GM19025 (cell line): ENCODE results near the gene APOBEC2.
"Not testable (repeated sequence)": the region's sequence is repeated elsewhere in the genome, so short reads cannot be mapped to it uniquely, and the experiment has no call there.

Experiments
- ATAC-seq: cut with Tn5 transposase; IDR thresholded peaks from one replicate; pipeline ENCODE4 v1.9.1; 2021; ENCODE audit warnings: mild to moderate bottlenecking, low read depth, moderate library complexity; ENCODE audit not compliant: unreplicated experiment

The APOBEC2 gene

DNA sequence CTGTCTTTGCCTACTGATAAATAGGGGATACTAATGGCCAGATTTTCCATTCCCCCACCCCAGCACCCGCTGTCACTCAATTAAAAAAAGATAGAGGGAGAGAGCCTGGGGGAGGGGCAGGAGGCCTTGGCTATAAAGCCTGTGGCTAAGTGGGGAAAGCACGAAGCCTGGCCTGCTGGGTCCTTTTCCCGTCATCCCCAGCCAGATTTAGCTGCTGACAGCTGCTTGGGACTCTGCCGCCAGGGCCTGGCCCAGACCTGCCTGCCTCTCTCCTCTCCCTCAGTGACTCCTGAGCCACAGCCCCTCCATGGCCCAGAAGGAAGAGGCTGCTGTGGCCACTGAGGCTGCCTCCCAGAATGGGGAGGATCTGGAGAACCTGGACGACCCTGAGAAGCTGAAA, at the start of gene APOBEC2:
TSS of gene APOBEC2 (plus strand) at position 162 of the 400 bp plus-strand sequence. CDS start at position 308, 146 bp downstream.
- no peak for ATAC-seq

- ATAC-seq: not testable (repeated sequence)
These were observed 46.8 kb upstream of the APOBEC2 start for GRCh38 chr6:41006217-41006616.

DNA sequence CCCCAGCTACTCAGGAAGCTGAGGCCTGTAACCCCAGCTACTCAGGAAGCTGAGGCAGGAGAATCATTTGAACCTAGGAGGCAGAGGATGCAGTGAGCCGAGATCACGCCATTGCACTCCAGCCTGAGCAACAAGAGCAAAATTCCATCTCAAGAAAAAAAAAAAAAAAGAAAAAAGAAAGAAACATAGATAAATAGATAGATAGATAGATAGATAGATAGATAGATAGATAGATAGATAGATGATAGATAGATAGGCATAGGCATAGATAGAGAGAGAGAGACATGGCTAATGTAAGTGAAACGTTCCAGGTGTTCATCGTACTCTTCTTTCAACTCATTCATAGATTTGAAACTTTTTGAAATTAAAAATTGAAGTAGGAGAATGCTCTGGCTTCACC, 46.0 kb upstream of the APOBEC2 start:
- ATAC-seq: not testable (repeated sequence)

DNA sequence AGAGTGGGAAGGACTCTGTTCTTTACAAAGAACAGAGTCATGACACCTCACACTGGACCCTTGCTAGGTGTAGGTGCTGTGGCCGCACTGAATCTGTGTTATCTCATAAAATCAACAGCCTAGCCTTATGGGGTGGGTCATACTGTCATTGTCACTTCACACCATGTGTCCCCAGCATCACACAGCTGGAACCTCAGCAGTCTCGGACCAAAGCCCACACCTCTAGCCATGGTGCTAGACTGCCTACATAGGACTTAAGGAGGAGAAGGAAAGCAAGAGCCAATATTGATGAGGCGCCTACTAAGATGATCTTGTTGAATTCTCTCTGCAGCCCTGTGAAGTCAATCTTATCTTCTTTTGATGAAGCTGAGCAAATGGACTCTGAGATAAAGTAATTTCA, 45.0 kb upstream of the APOBEC2 start:
- ATAC-seq: no peak

DNA sequence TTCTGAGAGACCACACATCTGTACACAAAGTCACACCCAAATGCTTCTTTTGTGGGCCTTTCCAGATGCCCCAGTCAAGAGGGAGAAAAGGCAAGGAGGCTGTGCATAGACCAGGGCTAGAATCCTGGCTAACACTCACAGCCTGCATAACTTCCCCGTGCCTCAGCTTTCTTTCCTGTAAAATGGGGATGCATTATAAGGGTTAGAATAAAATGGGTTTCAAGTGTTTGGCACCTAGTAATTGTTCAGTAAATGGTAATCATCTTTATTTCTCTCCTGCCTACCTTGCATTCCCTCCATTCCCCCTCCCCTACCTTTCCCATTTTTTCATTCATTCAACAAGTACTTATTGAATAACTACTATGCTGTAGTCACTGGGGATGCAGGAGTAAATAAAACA, 43.3 kb upstream of the APOBEC2 start:
- ATAC-seq: no peak

DNA sequence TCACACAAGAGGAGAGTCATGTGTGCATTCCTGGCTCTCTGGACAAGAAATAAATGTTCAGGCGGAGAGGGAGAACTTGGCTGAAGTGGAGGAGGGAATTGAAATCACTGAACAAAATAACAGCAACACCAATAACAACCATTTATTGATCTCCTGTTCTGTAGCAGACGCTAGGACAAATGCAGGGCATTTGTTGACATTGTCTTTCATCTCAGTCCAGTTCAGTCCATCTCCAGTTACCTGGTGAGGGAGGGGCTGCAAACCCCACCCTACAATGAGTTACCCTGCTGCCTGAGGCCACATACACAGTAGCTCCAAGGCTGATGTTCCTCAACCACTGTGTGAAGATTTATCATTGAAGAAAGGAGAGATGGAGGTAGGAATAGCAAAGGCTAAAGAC, 41.3 kb upstream of the APOBEC2 start:
- ATAC-seq: no peak

DNA sequence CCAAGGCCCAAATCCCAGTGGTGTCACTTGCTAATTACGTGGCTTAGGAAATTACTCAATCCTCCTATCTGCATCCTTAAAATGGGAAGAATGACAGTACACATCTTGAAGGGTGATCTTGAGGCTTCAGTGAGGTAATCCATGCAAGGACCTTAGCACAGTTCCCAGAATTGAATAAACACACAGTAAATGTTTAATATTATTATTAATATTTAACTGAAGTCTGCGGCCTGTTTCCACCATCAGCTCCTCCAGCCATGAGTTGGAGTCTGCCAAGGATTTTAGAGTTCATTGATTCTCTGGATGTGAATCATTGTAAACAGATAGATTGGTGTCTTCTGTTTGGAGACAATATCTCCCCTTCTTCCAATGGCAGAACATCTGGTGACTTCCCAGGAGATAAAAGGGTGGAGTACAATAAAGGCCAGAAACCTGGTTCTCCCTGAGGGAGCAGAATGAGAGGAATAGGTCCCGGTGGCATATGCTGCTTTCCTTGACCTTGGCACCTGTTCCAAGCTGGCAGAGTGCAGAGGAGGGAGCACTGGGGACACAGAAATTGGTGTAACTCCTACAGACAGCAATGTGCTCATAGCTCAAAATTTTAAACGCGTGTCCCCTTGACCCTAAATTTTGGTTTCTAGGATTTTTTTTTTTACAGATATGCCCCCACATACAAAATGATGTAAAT, 39.4 kb upstream of the APOBEC2 start:
- ATAC-seq: no peak

GRCh38 chr6:41014780-41015179, 38.2 kb upstream of the APOBEC2 start:
- ATAC-seq: no peak

- not testable (repeated sequence) for ATAC-seq
These were observed 37.1 kb upstream of the APOBEC2 start for GRCh38 chr6:41015860-41016259.

GRCh38 chr6:41017663-41018062, 35.3 kb upstream of the APOBEC2 start:
- ATAC-seq: no peak

DNA sequence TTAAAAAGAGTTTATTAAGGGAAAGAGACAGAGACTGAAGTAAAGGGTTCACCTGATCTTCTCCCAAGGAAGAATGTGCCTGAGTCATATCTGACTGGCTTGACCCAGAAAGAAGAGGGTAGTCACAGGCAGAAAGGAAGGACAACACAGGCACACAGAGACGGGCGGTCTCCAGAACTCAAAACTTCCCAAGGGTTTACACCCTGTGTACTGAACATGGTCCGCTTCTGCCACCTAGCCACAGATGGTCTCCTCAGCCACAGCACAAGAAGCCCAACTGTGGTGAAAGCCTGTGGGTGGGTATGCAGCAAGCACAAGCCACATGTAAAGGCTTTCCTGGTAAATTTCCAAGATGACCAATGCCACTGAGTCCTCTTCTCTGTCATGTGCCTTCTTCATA, 31.2 kb upstream of the APOBEC2 start:
- no peak for ATAC-seq

GRCh38 chr6:41022294-41022693, 30.7 kb upstream of the APOBEC2 start:
- no peak for ATAC-seq

GRCh38 chr6:41023114-41023513, 29.9 kb upstream of the APOBEC2 start:
- ATAC-seq: no peak

DNA sequence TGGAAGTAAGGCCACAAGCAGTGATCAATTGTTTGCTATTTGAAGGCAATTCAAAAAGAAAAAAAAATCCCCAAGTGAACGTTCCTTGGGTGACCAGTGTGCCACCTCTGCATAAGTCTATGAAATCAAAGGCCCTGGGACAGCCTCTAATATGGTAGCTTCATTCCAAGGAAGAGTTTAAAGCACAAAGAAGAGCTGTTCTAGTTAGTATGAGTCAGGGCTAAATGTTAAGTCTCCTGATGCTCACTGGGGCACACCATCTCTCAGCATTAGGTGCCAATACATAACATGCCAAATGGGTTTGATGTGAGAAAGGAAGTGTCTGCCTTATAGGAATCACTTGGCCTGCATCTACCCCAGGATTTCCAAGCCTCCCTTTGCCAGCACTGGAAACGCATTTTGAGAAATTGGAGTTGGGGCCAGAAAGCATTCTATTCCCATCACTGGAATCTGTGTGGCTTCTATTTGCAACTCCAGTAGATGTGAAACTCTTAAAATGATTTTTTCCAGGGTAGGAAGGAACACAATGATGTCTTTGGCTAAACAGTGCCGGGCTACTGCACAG, 27.0 kb upstream of the APOBEC2 start:
- no peak for ATAC-seq

- ATAC-seq: no peak
These were observed 25.8 kb upstream of the APOBEC2 start for GRCh38 chr6:41027241-41027640.

- ATAC-seq: peak; percentile 91
These were observed 25.0 kb upstream of the APOBEC2 start for GRCh38 chr6:41027799-41028560.

DNA sequence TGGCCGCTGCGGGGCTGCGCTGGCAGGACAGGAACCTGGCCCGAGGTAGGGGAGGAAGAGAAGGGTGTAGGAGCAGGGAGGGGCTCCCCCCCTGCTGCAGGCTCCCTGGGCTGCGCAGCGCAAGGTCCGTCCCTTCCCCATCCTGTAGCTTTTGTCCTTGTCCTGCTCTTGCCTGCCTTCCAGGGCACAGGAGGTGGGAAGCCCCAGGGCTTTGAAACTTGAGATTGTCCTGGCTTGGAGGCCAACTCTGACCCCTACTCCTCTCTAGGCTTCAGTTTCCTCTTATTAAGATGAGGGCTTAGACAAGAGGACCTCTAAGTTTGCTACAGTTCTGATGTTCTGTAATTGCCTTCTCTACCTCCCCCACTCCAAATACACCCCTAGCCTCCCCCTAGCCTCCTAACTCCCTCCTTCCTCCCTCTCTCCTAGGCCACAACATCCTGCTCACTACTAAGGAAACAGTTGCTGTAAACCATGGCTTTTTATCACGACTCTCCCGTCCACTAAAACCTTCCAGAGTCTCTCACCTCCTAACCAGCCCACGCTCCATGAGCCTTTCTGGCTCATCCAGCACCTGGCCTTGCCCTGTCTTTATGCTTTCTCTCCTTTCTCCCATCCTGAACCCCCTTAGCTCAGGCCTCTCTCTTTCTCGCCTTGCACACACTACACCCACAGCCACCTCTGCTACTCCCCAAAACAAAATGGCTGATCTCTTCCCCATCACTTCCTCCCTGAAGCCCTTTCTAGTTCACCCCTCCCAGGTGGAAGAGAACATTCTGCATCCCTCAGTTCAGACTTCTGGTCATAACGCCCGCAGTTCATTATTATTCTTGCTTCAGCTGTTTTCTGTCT, 24.2 kb upstream of the APOBEC2 start:
- ATAC-seq: peak; percentile 28

- no peak for ATAC-seq
These were observed 20.2 kb upstream of the APOBEC2 start for GRCh38 chr6:41032830-41033229.

- no peak for ATAC-seq
These were observed 19.2 kb upstream of the APOBEC2 start for GRCh38 chr6:41033776-41034175.

GRCh38 chr6:41036186-41036585, 16.8 kb upstream of the APOBEC2 start:
- ATAC-seq: no peak

DNA sequence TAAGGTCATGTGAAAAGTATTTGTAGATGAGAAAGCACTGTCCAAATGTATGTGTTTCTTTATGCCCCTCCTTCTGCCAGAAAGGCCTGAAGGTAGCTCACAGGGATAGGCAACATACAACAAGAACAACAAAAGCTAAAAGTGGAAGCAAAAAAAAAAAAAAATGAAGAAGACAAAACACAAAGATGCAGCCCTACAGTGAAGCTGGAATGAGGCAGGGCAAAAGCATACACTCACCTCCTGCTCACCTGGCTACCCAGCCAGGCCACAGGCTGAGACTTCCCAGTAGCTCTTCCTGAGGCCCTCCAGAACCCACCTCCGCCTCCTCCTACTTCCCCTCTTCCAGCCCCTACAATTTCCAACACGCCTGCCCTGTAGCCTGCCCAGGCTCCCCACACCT, 16.4 kb upstream of the APOBEC2 start:
- ATAC-seq: no peak
